CD4-positive, alpha-beta T cell (primary cell): ENCODE results near the gene PAEP. TPM values are rescaled to one million over a fixed set of nuclear protein-coding genes. Genes with fewer than 3 reads are reported as not detected.

Experiments used
- ATAC-seq: fragments of 200-7000 bp; cut with Tn5 transposase; one replicate; pipeline ENCODE4 v1.10.0; 2022; ENCODE audit warnings: mild to moderate bottlenecking; ENCODE audit not compliant: poor library complexity
- CTCF ChIA-PET: fragments of 350-600 bp; sonication (Branson Sonifier 250); formaldehyde crosslinking; loops from one replicate; lab custom pipeline; 2021; ENCODE audit warnings: antibody characterized with exemption, inconsistent platforms; lab: Charles Lee
- POLR2A ChIA-PET: fragments of 350-600 bp; sonication (Branson Sonifier 250); formaldehyde crosslinking; loops from one replicate; lab custom pipeline; 2021; ENCODE audit warnings: antibody characterized with exemption, inconsistent platforms; lab: Charles Lee
- DNase-seq, 14 experiments: peaks; one replicate each; pipeline ENCODE4 v3.0.0-alpha.2; 2013 to 2020; ENCODE audit warnings: mixed read lengths in 2 of 14
- H3K27ac ChIP-seq, 2 donors: one replicate each; pipeline versions ENCODE4 v1.5.1 to v1.7.0; 2013; ENCODE audit warnings: low read length in 2 of 2, low read depth in 1 of 2, mild to moderate bottlenecking in 1 of 2
- H3K27me3 ChIP-seq, 2 experiments: 1 replicate in 1 of 2; 2 replicates in 1 of 2; pipeline versions ENCODE4 v1.6.1 to v1.7.0; 2013; ENCODE audit warnings: low read length in 2 of 2, control low read depth in 1 of 2, mild to moderate bottlenecking in 1 of 2, moderate library complexity in 1 of 2; ENCODE audit not compliant: insufficient read depth in 2 of 2, control insufficient read depth in 1 of 2
- H3K36me3 ChIP-seq: one replicate; pipeline ENCODE4 v1.6.1; 2013; ENCODE audit warnings: low read length, control low read depth; ENCODE audit not compliant: insufficient read depth
- H3K4me1 ChIP-seq: one replicate; pipeline ENCODE4 v1.6.1; 2013; ENCODE audit warnings: low read length, control low read depth; ENCODE audit not compliant: insufficient read depth
- H3K4me3 ChIP-seq: one replicate; pipeline ENCODE4 v1.5.1; 2013; ENCODE audit warnings: mild to moderate bottlenecking, low read length, moderate library complexity
- H3K9me3 ChIP-seq, 2 experiments: 1 replicate in 1 of 2; 2 replicates in 1 of 2; pipeline versions ENCODE4 v1.6.1 to v1.7.0; 2013; ENCODE audit warnings: low read length in 2 of 2, mild to moderate bottlenecking in 2 of 2, control low read depth in 1 of 2, moderate library complexity in 1 of 2; ENCODE audit not compliant: control insufficient read depth in 1 of 2, insufficient read depth in 1 of 2
- H3K27ac Mint-ChIP-seq: one replicate; pipeline ENCODE4 v1.8.0; 2020; ENCODE audit warnings: mixed read lengths
- H3K27me3 Mint-ChIP-seq: one replicate; pipeline ENCODE4 v1.8.0; 2021; ENCODE audit warnings: mixed read lengths
- H3K36me3 Mint-ChIP-seq: one replicate; pipeline ENCODE4 v1.8.0; 2021; ENCODE audit warnings: low read depth, mixed read lengths
- H3K4me1 Mint-ChIP-seq: one replicate; pipeline ENCODE4 v1.8.0; 2021; ENCODE audit warnings: low read depth, mixed read lengths
- H3K4me3 Mint-ChIP-seq: one replicate; pipeline ENCODE4 v1.8.0; 2020; ENCODE audit warnings: mild to moderate bottlenecking, mixed read lengths
- H3K9me3 Mint-ChIP-seq: one replicate; pipeline ENCODE4 v1.8.0; 2020; ENCODE audit warnings: mixed read lengths
- CTCF ChIP-seq: fragments of 200-600 bp; IDR thresholded peaks from one replicate; pipeline ENCODE4 v1.8.0; 2022; ENCODE audit warnings: antibody characterized with exemption, mild to moderate bottlenecking
- intact Hi-C, 2 experiments: fragments of 100-400 bp; cut with DNase I in 1 of 2; cut with micrococcal nuclease in 1 of 2; formaldehyde crosslinking; loops; one replicate each; pipeline versions ENCODE4 v1.15.1 to v1.9.0; 2023 to 2025; cut with DNase I, micrococcal nuclease
- total RNA-seq, 174 experiments: library from RNA in 2 of 174; stranded (reverse) in 2 of 174; gene quantifications; one replicate each; pipeline ENCODE4 v1.2.3 and lab custom pipeline; 2021 to 2026

Gene PAEP
- total RNA-seq, 2 experiments from 2014 or later = not detected

- H3K27me3 ChIP-seq = peaks cover 0 to 8% of the 10 kb centered on the region in 2 experiments
- no peak overlapping the region for H3K27ac ChIP-seq
- Mint-ChIP-seq H3K4me3 (no peak overlapping the region), H3K36me3 (no peaks in the 10 kb centered on the region), H3K9me3 (no peaks in the 10 kb centered on the region), H3K4me1 (no peaks in the 10 kb centered on the region), H3K27me3 (peaks cover 14% of the 10 kb centered on the region), H3K27ac (no peak overlapping the region)
- TF ChIP-seq CTCF = no peak
- peaks cover 0 to 18% of the 10 kb centered on the region in 2 experiments for H3K9me3 ChIP-seq
- DNase-seq (no peak), ATAC-seq (no peak)
- H3K4me1 ChIP-seq = no peaks in the 10 kb centered on the region
- H3K4me3 ChIP-seq = no peak overlapping the region
- intact Hi-C loops = no loop called here
- POLR2A ChIA-PET = no interaction called here
- H3K36me3 ChIP-seq = no peaks in the 10 kb centered on the region
- CTCF ChIA-PET = no interaction called here
Measured at GRCh38 chr9:135579356-135579755, 17.8 kb downstream of the PAEP start.

- Histone ChIP-seq H3K4me3 (no peak overlapping the region), H3K9me3 (peaks cover 0 to 11% of the 10 kb centered on the region in 2 experiments), H3K27ac (no peak overlapping the region), H3K36me3 (no peaks in the 10 kb centered on the region), H3K27me3 (peaks cover 0 to 5% of the 10 kb centered on the region in 2 experiments), H3K4me1 (no peaks in the 10 kb centered on the region)
- Mint-ChIP-seq H3K27ac (no peak overlapping the region), H3K4me1 (no peaks in the 10 kb centered on the region), H3K4me3 (no peak overlapping the region), H3K27me3 (peaks cover 21% of the 10 kb centered on the region), H3K9me3 (no peaks in the 10 kb centered on the region), H3K36me3 (no peaks in the 10 kb centered on the region)
- POLR2A ChIA-PET = no interaction called here
- no peak for DNase-seq
- ATAC-seq = no peak
- intact Hi-C loops = no loop called here
- no peak for TF ChIP-seq CTCF
- CTCF ChIA-PET = no interaction called here
Measured at GRCh38 chr9:135579889-135580660, 18.5 kb downstream of the PAEP start.

GRCh38 chr9:135580664-135581380 lies 19.3 kb downstream of the PAEP start:
- Histone ChIP-seq H3K36me3 (no peaks in the 10 kb centered on the region), H3K4me1 (no peaks in the 10 kb centered on the region), H3K27ac (no peak overlapping the region), H3K27me3 (peaks cover 0 to 5% of the 10 kb centered on the region in 2 experiments), H3K9me3 (peaks cover 0 to 10% of the 10 kb centered on the region in 2 experiments), H3K4me3 (no peak overlapping the region)
- Mint-ChIP-seq H3K27me3 (peaks cover 22% of the 10 kb centered on the region), H3K27ac (no peak overlapping the region), H3K36me3 (no peaks in the 10 kb centered on the region), H3K9me3 (no peaks in the 10 kb centered on the region), H3K4me3 (no peak overlapping the region), H3K4me1 (no peaks in the 10 kb centered on the region)
- intact Hi-C loops = no loop called here
- TF ChIP-seq CTCF = no peak
- ChIA-PET CTCF (no interaction called here), POLR2A (no interaction called here)
- ATAC-seq (no peak), DNase-seq (no peak)
